H1 (cell line): ENCODE data around the gene OR5H1. TPM values are rescaled to one million over a fixed set of nuclear protein-coding genes. Genes with fewer than 3 reads are reported as not detected.

Experiments used
- CEBPB ChIP-seq: IDR thresholded peaks from 2 replicates; pipeline ENCODE4 v1.6.1; 2012; ENCODE audit warnings: low read depth, low read length
- HDAC2 ChIP-seq, 2 experiments: fragments of 300-600 bp in 1 of 2; sonication (generic) in 1 of 2; IDR thresholded peaks; 2 replicates each; pipeline ENCODE4 v1.6.1; 2011 to 2012; ENCODE audit warnings: low read depth in 2 of 2, low read length in 2 of 2, mild to moderate bottlenecking in 2 of 2, moderate library complexity in 2 of 2, borderline replicate concordance in 1 of 2, inconsistent platforms in 1 of 2
- polyA plus RNA-seq, 7 experiments: library from polyadenylated mRNA; depleted of rRNA in 3 of 7; stranded (reverse) in 5 of 7; unstranded in 2 of 7; fragments of >200 nt in 5 of 7; fragments of 200-250 nt in 2 of 7; gene quantifications; 1 replicate in 5 of 7; 2 replicates in 1 of 7; 4 replicates in 1 of 7; pipeline versions ENCODE4 v1.2.1 to v1.2.3, GENCODE V29; 2011 to 2013; ENCODE audit warnings: missing spikeins in 2 of 7, mixed read lengths in 2 of 7
- total RNA-seq: library from RNA; stranded (reverse); fragmentation: NEBNext Ultra II Directional; extraction: Animal tissue kit (Norgen Biotek cat#: 25700); gene quantifications from 2 replicates; pipeline ENCODE4 v1.2.1, GENCODE V29; 2021
- TF ChIP-seq, protein P1 (sequence below): IDR thresholded peaks from 2 replicates; pipeline ENCODE4 v1.6.1; 2011; ENCODE audit warnings: low read depth, mild to moderate bottlenecking, low read length; ENCODE audit not compliant: insufficient read depth

OR5H1 gene
- total and polyA plus RNA-seq, 2 of the 8 experiments (the other 6 are each of a cell fraction or from before 2014, with no cell fraction given) = not detected

DNA sequence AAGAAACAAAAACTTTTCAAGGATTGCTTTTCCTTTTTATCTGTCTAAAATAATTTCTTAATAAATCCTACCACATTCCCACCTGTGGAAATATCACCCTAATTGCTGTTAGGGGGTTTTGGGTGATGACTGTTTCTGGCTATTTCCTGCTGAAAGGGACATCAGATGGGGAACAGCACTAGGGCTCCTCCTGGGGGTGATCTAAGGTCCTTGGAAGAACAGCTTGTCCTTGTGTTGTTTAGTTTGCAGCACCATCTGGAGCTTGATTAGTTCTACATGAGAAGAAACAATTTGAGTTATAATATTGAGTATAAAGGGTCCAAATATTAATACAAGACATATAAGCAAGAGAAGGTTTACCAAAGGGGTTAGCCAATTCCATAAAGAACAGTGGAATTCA is 54.7 kb downstream of the OR5H1 start (continued):
- TF ChIP-seq HDAC2 (IDR thresholded peaks at IDR 0.05; ENCODE audit: borderline replicate concordance in 1 of 2, low read depth in 2 of 2, low read length in 2 of 2) (no peak), CEBPB (no peak)
- TF ChIP-seq, protein P1, sequence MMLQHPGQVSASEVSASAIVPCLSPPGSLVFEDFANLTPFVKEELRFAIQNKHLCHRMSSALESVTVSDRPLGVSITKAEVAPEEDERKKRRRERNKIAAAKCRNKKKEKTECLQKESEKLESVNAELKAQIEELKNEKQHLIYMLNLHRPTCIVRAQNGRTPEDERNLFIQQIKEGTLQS = no peak

Other genes with a start within 250 kb of the OR5H1 start
- gene RIOX2, start 158.3 kb upstream of the OR5H1 start, total RNA-seq = 15.5 and 16.4 TPM in 2 replicates
- gene RIOX2, start 158.3 kb upstream of the OR5H1 start, polyA plus RNA-seq (2011; rRNA removed) = 3.2 and 3.8 TPM in 2 replicates
- gene GABRR3, start 95.4 kb upstream of the OR5H1 start, total RNA-seq = not detected in 2 replicates
- gene GABRR3, start 95.4 kb upstream of the OR5H1 start, polyA plus RNA-seq (2011; rRNA removed) = not detected in 2 replicates
- gene OR5AC2, start 43.5 kb upstream of the OR5H1 start, total RNA-seq = not detected in 2 replicates
- not detected in 2 replicates for gene OR5AC2, start 43.5 kb upstream of the OR5H1 start, polyA plus RNA-seq (2011; rRNA removed)
- gene OR5H14, start 16.8 kb downstream of the OR5H1 start, total RNA-seq = not detected in 2 replicates
- gene OR5H14, start 16.8 kb downstream of the OR5H1 start, polyA plus RNA-seq (2011; rRNA removed) = not detected in 2 replicates
- not detected in 2 replicates for gene OR5H15, start 36.0 kb downstream of the OR5H1 start, total RNA-seq
- gene OR5H15, start 36.0 kb downstream of the OR5H1 start, polyA plus RNA-seq (2011; rRNA removed) = not detected in 2 replicates
- gene OR5H6, start 133.5 kb downstream of the OR5H1 start, total RNA-seq = not detected in 2 replicates
- 0.06 TPM in 1 of 2 replicates, not detected in the other for gene OR5H6, start 133.5 kb downstream of the OR5H1 start, polyA plus RNA-seq (2011; rRNA removed)
- not detected in 2 replicates for gene OR5H2, start 151.8 kb downstream of the OR5H1 start, total RNA-seq
- not detected in 2 replicates for gene OR5H2, start 151.8 kb downstream of the OR5H1 start, polyA plus RNA-seq (2011; rRNA removed)
- not detected in 2 replicates for gene OR5K4, start 223.1 kb downstream of the OR5H1 start, total RNA-seq
- gene OR5K4, start 223.1 kb downstream of the OR5H1 start, polyA plus RNA-seq (2011; rRNA removed) = not detected in 2 replicates